A673 (cell line): ENCODE data around the gene PRSS56.

ENCODE experiments used
- CTCF ChIP-seq: fragments of 300-800, 200-600 bp; sonication (generic); conservative IDR thresholded peaks from 2 replicates; pipeline ENCODE4 v1.5.1; 2017; ENCODE audit warnings: low read depth, mild to moderate bottlenecking, antibody characterized with exemption, low read length, moderate library complexity, mixed read lengths
- EZH2 ChIP-seq: fragments of 200-600 bp; sonication (generic); IDR thresholded peaks from 2 replicates; pipeline ENCODE4 v1.6.1; 2017; ENCODE audit warnings: borderline replicate concordance, low read depth, mild to moderate bottlenecking, mixed read lengths, antibody characterized with exemption, low read length; ENCODE audit not compliant: poor library complexity, severe bottlenecking

- no peak for TF ChIP-seq EZH2
- TF ChIP-seq CTCF: no peak
These were observed 21.9 kb downstream of the PRSS56 start for GRCh38 chr2:232541961-232542714.
